Stimulated activated CD4-positive, alpha-beta T cell treated with anti-CD3 and anti-CD28 coated beads, Interleukin-1b, Interleukin-23, amount 100 ng/mL, for 48 hours (primary cell): Measurements from ENCODE around the gene PCDHGA2.
A peak's percentile ranks its signal among the peaks of the same experiment; 100 is the strongest.
"Not testable (repeated sequence)": the region's sequence is repeated elsewhere in the genome, so short reads cannot be mapped to it uniquely, and the experiment has no call there.

ENCODE experiments used
- DNase-seq: peaks from one replicate; pipeline ENCODE4 v3.0.0-alpha.2; 2020

PCDHGA2 gene

GRCh38 chr5:141349917-141350619 is 11.5 kb downstream of the PCDHGA2 start, which contains the start of gene PCDHGB1:
Gene PCDHGB1 (plus strand): TSS chr5:141350099. CDS start chr5:141350261, 162 bp downstream.
- DNase-seq, result peak; percentile 35

GRCh38 chr5:141351591-141351990 is 13.0 kb downstream of the PCDHGA2 start:
- DNase-seq, result no peak

- no peak for DNase-seq
These were observed 16.4 kb downstream of the PCDHGA2 start, which contains the start of gene PCDHGA4 for GRCh38 chr5:141354900-141355469. Gene PCDHGA4 (plus strand): TSS chr5:141355021. CDS start chr5:141355108, 87 bp downstream.

- DNase-seq, result no peak
These were observed 17.1 kb downstream of the PCDHGA2 start for GRCh38 chr5:141355641-141356040.

GRCh38 chr5:141356133-141356532 is 17.6 kb downstream of the PCDHGA2 start:
- no peak for DNase-seq

GRCh38 chr5:141356950-141357349 is 18.4 kb downstream of the PCDHGA2 start:
- no peak for DNase-seq

- DNase-seq, result no peak
These were observed 21.3 kb downstream of the PCDHGA2 start, which contains the start of gene PCDHGB2 for GRCh38 chr5:141359790-141360426. Gene PCDHGB2 (plus strand): TSS chr5:141359994. CDS start chr5:141360136, 142 bp downstream.

- no peak for DNase-seq
These were observed 22.1 kb downstream of the PCDHGA2 start for GRCh38 chr5:141360685-141361084.

- DNase-seq, result no peak
These were observed 24.2 kb downstream of the PCDHGA2 start for GRCh38 chr5:141362719-141363118.

- no peak for DNase-seq
These were observed 25.5 kb downstream of the PCDHGA2 start, which contains the start of gene PCDHGA5 for GRCh38 chr5:141363952-141364660. Gene PCDHGA5 (plus strand): TSS chr5:141364162. CDS start chr5:141364331, 169 bp downstream.

- no peak for DNase-seq
These were observed 27.7 kb downstream of the PCDHGA2 start for GRCh38 chr5:141366016-141366896.

- DNase-seq, result peak; percentile 25
These were observed 31.7 kb downstream of the PCDHGA2 start, which contains the start of gene PCDHGB3 for GRCh38 chr5:141369994-141370848. Gene PCDHGB3 (plus strand): TSS chr5:141370242. CDS start chr5:141370395, 153 bp downstream.

- DNase-seq, result no peak
These were observed 33.3 kb downstream of the PCDHGA2 start for GRCh38 chr5:141371572-141372475.

- no peak for DNase-seq
These were observed 35.2 kb downstream of the PCDHGA2 start, which contains the start of gene PCDHGA6 for GRCh38 chr5:141373673-141374317. Gene PCDHGA6 (plus strand): TSS chr5:141373891. CDS start chr5:141374084, 193 bp downstream.

- no peak for DNase-seq
These were observed 36.1 kb downstream of the PCDHGA2 start for GRCh38 chr5:141374627-141375026.

- DNase-seq, result not testable (repeated sequence)
These were observed 37.0 kb downstream of the PCDHGA2 start for GRCh38 chr5:141375444-141376155.

GRCh38 chr5:141382469-141383294 is 44.1 kb downstream of the PCDHGA2 start, which contains the start of gene PCDHGA7:
Gene PCDHGA7 (plus strand): TSS chr5:141382742. CDS start chr5:141382900, 158 bp downstream.
- DNase-seq, result no peak
